Muscle of arm (tissue), 12 donors: ENCODE data around the gene SKIL. TPM values are rescaled to one million over a fixed set of nuclear protein-coding genes. Genes with fewer than 3 reads are reported as not detected.

Experiments used
- DNase-seq: peaks from one replicate; pipeline ENCODE4 v3.0.0-alpha.2; 2013
- polyA plus RNA-seq, 12 donors: library from polyadenylated mRNA; unstranded; fragments of 120-200 nt; gene quantifications; one replicate each; pipeline ENCODE4 v1.2.1, GENCODE V29; 2013; ENCODE audit not compliant: insufficient read length in 12 of 12

SKIL gene
- polyA plus RNA-seq, 12 donors = 21.1 to 57.6 (median 28.4) TPM

GRCh38 chr3:170432416-170432815 lies 74.9 kb downstream of the SKIL start:
- no peak for DNase-seq

- DNase-seq = no peak
These were observed 79.2 kb downstream of the SKIL start for GRCh38 chr3:170436697-170437096.

- no peak for DNase-seq
These were observed 79.7 kb downstream of the SKIL start for GRCh38 chr3:170437176-170437575.

GRCh38 chr3:170437696-170438407 lies 80.3 kb downstream of the SKIL start:
- no peak for DNase-seq

GRCh38 chr3:170438836-170439235 lies 81.3 kb downstream of the SKIL start:
- DNase-seq = no peak

- no peak for DNase-seq
These were observed 82.8 kb downstream of the SKIL start for GRCh38 chr3:170440344-170440743.

GRCh38 chr3:170441412-170441811 lies 83.9 kb downstream of the SKIL start:
- no peak for DNase-seq

- no peak for DNase-seq
These were observed 85.4 kb downstream of the SKIL start for GRCh38 chr3:170442947-170443346.

GRCh38 chr3:170443457-170443856 lies 85.9 kb downstream of the SKIL start:
- DNase-seq = no peak

Other genes with a start within 250 kb of the SKIL start
- gene PHC3, start 176.0 kb upstream of the SKIL start, polyA plus RNA-seq = 10 to 100 TPM; 14.1 to 47.2 (median 24.8) TPM
- 10 to 100 TPM in 11 of 12 donors, not detected in 1; 18.3 to 74.7 (median 25.5) TPM for gene PRKCI, start 135.3 kb upstream of the SKIL start, polyA plus RNA-seq
- 10 to 100 TPM in 2 of 12 donors, 1 to 10 TPM in 8, not detected in 2; 1.8 to 35.1 (median 2.5) TPM for gene CLDN11, start 61.2 kb downstream of the SKIL start, polyA plus RNA-seq
- gene SLC7A14, start 228.4 kb downstream of the SKIL start, polyA plus RNA-seq = under 1 TPM in 10 of 12 donors, not detected in 2; 0.17 to 0.64 (median 0.31) TPM